HepG2 (cell line): ENCODE data around the gene CD40. TPM values are rescaled to one million over a fixed set of nuclear protein-coding genes. Genes with fewer than 3 reads are reported as not detected.

ENCODE experiments used
- CBFB ChIP-seq: sonication (generic); formaldehyde crosslinking; IDR thresholded peaks from 2 replicates; pipeline ENCODE4 v1.4.0; 2020; ENCODE audit warnings: missing genetic modification reagents
- GPN1 ChIP-seq: sonication (generic); formaldehyde crosslinking; IDR thresholded peaks from 2 replicates; pipeline ENCODE4 v1.5.1; 2020; ENCODE audit warnings: missing genetic modification reagents, borderline replicate concordance
- JUND ChIP-seq: sonication (generic); formaldehyde crosslinking; IDR thresholded peaks from 2 replicates; pipeline ENCODE4 v1.8.0; 2022; ENCODE audit warnings: mild to moderate bottlenecking, missing genetic modification reagents
- KDM3A ChIP-seq: IDR thresholded peaks from 2 replicates; pipeline ENCODE4 v1.6.1; 2018; ENCODE audit warnings: low read depth, missing compliant biosample characterization
- KIAA2018 ChIP-seq: sonication (generic); formaldehyde crosslinking; IDR thresholded peaks from 2 replicates; pipeline ENCODE4 v1.5.0; 2020; ENCODE audit warnings: mild to moderate bottlenecking, missing genetic modification reagents, borderline replicate concordance
- KMT2B ChIP-seq: IDR thresholded peaks from 2 replicates; pipeline ENCODE4 v1.6.1; 2016; ENCODE audit warnings: missing genetic modification reagents, missing compliant biosample characterization
- SNAI1 ChIP-seq: sonication (generic); formaldehyde crosslinking; IDR thresholded peaks from 2 replicates; pipeline ENCODE4 v1.5.0; 2020; ENCODE audit warnings: mild to moderate bottlenecking, missing genetic modification reagents, borderline replicate concordance
- TBX3 ChIP-seq: fragments of 450-650 bp; IDR thresholded peaks from 2 replicates; pipeline ENCODE4 v1.6.1; 2017; ENCODE audit warnings: antibody characterized with exemption, mild to moderate bottlenecking, inconsistent platforms, borderline replicate concordance
- TIGD3 ChIP-seq: sonication (generic); formaldehyde crosslinking; IDR thresholded peaks from 2 replicates; pipeline ENCODE4 v1.5.1; 2020; ENCODE audit warnings: mild to moderate bottlenecking, missing genetic modification reagents, borderline replicate concordance
- YY1 ChIP-seq: IDR thresholded peaks from 2 replicates; pipeline ENCODE4 v1.6.1; 2011; ENCODE audit warnings: low read length, low read depth, moderate library complexity, mild to moderate bottlenecking; ENCODE audit not compliant: insufficient read depth, insufficient replicate concordance
- ZNF343 ChIP-seq: sonication (generic); formaldehyde crosslinking; IDR thresholded peaks from 2 replicates; pipeline ENCODE4 v1.4.0; 2020; ENCODE audit warnings: mild to moderate bottlenecking, missing genetic modification reagents
- ZNF432 ChIP-seq: sonication (generic); formaldehyde crosslinking; IDR thresholded peaks from 2 replicates; pipeline ENCODE4 v1.5.0; 2020; ENCODE audit warnings: missing genetic modification reagents, mild to moderate bottlenecking, borderline replicate concordance
- ZNF609 ChIP-seq: sonication (generic); formaldehyde crosslinking; IDR thresholded peaks from 2 replicates; pipeline ENCODE4 v1.4.0; 2020; ENCODE audit warnings: mild to moderate bottlenecking, missing genetic modification reagents, borderline replicate concordance
- ZNF616 ChIP-seq: sonication (generic); formaldehyde crosslinking; IDR thresholded peaks from 2 replicates; pipeline ENCODE4 v1.5.0; 2020; ENCODE audit warnings: low read depth, mild to moderate bottlenecking, missing genetic modification reagents
- ZNF782 ChIP-seq: sonication (generic); formaldehyde crosslinking; IDR thresholded peaks from 2 replicates; pipeline ENCODE4 v1.4.0; 2020; ENCODE audit warnings: missing genetic modification reagents, mild to moderate bottlenecking, borderline replicate concordance
- ZSCAN31 ChIP-seq: sonication (generic); formaldehyde crosslinking; IDR thresholded peaks from 2 replicates; pipeline ENCODE4 v1.5.0; 2020; ENCODE audit warnings: low read depth, mild to moderate bottlenecking, missing genetic modification reagents
- polyA plus RNA-seq, 8 experiments: library from polyadenylated mRNA; depleted of rRNA in 3 of 8; stranded (reverse) in 7 of 8; unstranded in 1 of 8; fragments of >200 nt; fragmentation: Illumina TruSeq in 4 of 8; extraction: Trizol in 4 of 8; gene quantifications; 2 replicates each; pipeline versions ENCODE4 v1.2.1 to v1.2.3, GENCODE V29; 2011 to 2016; ENCODE audit warnings: low read depth in 4 of 8, missing spikeins in 1 of 8, mixed read lengths in 1 of 8; ENCODE audit not compliant: insufficient read depth in 1 of 8
- total RNA-seq, 5 experiments: library from RNA; depleted of rRNA; stranded (reverse); fragments of >200 nt; fragmentation: Illumina TruSeq; extraction: Trizol; gene quantifications; 2 replicates each; pipeline ENCODE4 v1.2.3, GENCODE V29; 2016; ENCODE audit warnings: low read depth in 1 of 5

CD40 gene
- total and polyA plus RNA-seq, 2 of the 13 experiments (the other 11 are each of a cell fraction or from before 2014, with no cell fraction given), result 4.6 to 13.4 TPM

GRCh38 chr20:46089167-46089416, 29.0 kb upstream of the CD40 start (continued):
- TF ChIP-seq ZNF609 (CRISPR knock-in tag), result peak; percentile 50; the same call in 1 of the 2 replicates
- TF ChIP-seq ZSCAN31 (CRISPR knock-in tag), result peak; percentile 22; the same call in 1 of the 2 replicates
- peak; percentile 13; the same call in 1 of the 2 replicates for TF ChIP-seq TBX3
- TF ChIP-seq YY1, result no peak
- TF ChIP-seq SNAI1 (CRISPR knock-in tag), result peak; percentile 75; the same call in 1 of the 2 replicates
- TF ChIP-seq KDM3A, result 0 out of 2 replicates have a peak, but pooled peaks have one; percentile 14
- no peak for TF ChIP-seq ZNF616
- TF ChIP-seq KMT2B (CRISPR knock-in tag), result peak; percentile 7; the same call in 1 of the 2 replicates
- TF ChIP-seq ZNF782 (CRISPR knock-in tag), result peak; percentile 90; the same call in 1 of the 2 replicates
- TF ChIP-seq KIAA2018 (CRISPR knock-in tag), result no peak
- 0 out of 2 replicates have a peak, but pooled peaks have one; percentile 44 for TF ChIP-seq ZNF343
- 0 out of 2 replicates have a peak, but pooled peaks have one; percentile 35 for TF ChIP-seq GPN1 (CRISPR knock-in tag)
- TF ChIP-seq CBFB, result peak; percentile 68; the same call in 1 of the 2 replicates
- TF ChIP-seq TIGD3 (CRISPR knock-in tag), result no peak
- TF ChIP-seq JUND, result peak; percentile 65; the same call in 1 of the 2 replicates
- TF ChIP-seq ZNF432 (CRISPR knock-in tag), result 0 out of 2 replicates have a peak, but pooled peaks have one; percentile 77
